Activated naive CD4-positive, alpha-beta T cell treated with Interleukin-2 at 50 U/mL for 16 hours (primary cell): ENCODE measurements around the gene XIAP.
"Not testable (repeated sequence)": the region's sequence is repeated elsewhere in the genome, so short reads cannot be mapped to it uniquely, and the experiment has no call there.

Source experiments
- DNase-seq: peaks from one replicate; pipeline ENCODE4 v3.0.0-alpha.2; 2020

Gene XIAP

DNA sequence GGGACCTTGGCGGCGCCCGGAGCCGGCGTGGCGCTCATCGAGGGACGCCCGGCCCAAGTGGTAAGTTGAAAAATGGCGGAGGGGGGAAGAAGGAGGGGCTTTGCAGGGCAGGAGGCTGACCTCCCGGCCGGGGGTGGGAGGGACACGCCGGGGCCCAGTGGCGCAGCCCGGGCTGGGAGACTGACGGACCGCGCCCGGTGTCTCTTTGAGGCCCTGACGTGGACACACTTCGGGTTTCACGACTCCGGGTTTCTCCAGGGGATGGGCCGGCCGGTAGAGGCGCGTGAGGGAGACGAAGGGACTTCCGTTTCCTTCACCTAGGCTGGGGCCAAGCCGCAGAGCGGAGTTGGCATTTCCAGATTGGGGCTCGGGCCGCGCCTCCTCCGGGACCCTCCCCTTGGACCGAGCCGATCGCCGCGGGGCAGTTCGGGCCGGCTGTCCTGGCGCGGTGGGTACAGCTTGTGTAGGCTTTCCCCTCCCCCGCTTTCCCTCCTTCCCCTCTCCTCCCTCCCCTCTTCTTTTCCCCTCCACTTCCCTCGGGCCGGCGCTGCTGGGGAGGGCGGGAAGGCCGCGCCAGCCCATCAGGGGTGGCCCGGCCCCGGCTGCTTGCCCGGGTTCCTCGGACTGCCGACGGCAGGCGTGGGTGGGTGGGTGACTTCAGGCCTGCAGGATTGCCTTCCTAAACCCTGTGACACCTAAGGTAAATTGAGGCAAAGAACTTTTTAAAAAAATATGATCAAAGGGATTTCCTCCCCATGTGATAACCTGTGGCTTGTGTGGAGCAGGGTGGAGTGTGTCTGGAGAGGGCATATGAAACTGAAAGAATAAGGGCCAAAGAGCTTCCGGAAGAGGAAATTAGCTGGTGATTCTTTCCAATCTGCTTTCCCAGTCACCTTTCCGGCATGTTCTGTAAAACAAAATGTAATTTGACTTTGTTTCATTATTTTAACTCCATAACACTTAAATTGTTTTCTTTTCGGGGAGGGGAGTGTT lies at the start of gene XIAP:
Gene XIAP (plus strand): TSS at position 208 of the 993 bp plus-strand sequence. CDS start 25,610 bp downstream, outside the sequence.
- DNase-seq: peak; percentile 68

DNA sequence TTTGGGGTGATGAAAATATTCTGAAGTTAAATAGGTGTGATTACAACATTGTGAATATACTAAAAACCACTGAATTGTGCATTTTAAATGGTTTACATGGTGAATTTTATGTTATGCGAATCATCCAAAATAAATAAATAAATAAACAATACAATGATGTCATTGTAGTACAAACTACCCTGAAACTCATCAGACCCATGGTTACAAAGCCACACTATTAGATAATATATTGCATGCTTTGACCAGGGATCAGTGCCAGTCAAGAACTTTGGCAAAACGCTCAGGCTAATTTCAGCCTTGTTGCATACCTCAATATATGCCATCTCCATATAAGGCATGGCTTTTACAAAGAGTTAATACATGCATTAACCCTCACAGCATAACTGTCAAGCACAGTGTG lies 45.5 kb upstream of the XIAP start:
- DNase-seq: no peak

DNA sequence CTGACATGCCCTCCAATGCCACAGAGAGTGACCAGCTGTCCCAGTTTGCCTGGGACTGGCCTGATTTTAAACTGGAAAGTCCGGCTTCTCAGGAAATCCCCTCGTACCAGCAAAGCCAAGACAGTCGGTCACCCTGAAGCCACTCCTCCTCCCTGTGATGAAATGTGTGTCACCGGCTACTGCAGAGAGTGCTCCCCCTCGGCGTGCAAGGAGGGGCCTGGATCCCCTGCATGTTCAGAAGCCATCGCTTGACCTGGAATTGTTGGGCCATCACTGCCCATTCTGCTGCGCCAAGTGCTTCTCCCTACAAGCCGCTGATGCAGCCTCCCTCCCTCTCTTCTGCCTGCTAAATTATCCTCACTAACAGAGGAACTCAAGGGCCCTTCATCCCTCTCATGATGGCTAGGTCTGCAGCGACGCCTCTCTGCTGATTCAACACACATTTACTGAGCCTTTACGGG lies 44.9 kb upstream of the XIAP start:
- not testable (repeated sequence) for DNase-seq

DNA sequence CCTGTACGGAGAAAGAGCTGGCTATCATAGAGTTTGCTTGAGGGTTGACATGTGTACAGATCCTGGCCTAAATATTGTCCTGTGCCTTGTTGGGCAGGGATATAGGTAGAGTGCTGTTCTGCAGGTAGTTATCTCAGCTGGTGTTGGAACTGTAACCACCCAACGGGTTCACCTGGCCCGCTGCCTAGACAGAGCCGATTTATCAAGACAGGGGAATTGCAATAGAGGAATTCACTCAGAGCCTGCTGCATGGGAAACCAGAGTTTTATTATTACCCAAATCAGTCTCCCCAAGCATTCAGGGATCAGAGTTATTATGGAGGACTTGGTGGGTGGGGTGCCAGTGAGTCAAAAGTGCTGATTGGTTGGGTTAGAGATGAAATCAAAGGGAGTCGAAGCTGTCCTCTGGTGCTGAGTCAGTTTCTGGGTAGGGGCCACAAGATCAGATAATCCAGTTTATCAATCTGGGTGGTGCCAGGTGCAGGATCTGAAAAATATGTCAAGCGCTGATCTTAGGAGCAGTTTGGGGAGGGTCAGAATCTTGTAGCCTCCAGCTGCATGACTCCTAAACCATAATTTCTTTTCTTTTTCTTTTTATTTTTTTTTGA lies 42.5 kb upstream of the XIAP start:
- DNase-seq: no peak

DNA sequence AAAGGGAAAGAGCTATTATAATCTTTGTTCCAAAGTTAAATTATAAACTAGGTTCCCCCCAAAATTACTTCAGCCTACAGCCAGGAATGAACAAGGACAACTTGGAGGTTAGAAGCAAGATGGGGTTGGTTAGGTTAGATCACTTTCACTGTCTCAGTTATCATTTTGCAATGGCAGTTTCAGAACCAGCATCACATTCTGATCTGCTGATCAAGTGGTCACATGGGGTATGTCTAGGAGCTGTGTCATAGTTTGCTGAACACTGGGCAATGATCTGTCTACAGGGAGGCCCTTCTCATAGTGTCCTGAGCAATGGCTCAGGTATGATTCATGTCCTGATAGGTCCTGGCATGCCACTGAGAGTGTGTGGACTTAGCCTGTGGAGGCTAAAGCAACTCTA lies 41.6 kb upstream of the XIAP start:
- no peak for DNase-seq

DNA sequence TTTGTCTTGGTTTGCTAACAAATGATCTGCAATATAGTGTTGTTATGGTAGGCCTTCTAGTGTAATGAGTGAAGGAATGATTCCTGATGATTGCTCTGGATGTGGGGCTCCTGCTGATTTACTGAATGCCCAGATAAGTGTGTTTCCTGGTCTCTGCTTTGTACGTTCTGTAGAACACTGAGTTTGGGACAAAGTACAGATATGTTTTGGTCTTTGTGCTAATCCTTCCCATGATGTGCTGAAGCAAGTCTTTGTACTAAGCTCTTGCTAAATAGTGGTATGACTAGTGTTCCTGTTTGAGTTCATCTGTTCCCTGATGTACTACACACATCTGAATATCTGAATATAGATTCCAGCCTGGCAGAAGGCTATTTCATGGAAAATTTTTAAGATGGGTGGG lies 36.9 kb upstream of the XIAP start:
- no peak for DNase-seq

DNA sequence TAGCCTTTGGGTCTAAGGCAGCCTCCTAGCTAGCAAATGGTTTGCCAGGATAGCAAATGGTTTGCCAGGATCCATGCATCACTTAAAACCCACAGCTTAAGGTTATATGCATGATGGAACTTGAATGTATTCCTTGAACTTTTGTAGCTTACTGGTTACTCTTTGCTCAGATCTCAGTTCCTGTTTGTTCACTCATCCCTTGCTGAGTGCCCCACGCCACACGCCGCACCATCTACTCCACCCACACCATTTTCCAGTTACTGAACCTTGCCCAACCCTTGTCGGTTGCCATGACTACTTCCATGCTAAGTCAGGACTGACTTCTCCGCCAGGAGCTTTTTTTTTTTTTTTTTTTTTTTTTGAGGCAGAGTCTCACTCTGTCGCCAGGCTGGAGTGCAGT lies 29.5 kb upstream of the XIAP start:
- DNase-seq: peak; percentile 16

DNA sequence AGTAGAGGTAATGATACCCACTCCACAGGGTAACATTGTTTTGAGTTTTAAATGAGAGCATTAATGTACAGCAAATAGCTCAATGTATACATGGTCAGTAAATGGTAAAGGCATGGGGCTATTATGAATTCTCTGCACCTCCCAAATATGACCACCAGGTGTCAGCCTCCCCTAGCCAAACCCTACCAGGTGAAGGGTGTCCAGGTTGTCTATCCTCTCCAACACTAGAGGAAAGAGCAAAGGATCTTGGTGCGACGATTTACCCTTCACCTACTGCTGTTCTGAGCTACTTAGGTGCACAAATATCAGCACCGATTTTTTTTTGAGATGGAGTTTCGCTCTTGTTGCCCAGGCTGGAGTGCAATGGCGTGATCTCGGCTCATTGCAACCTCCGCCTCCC lies 26.5 kb upstream of the XIAP start:
- DNase-seq: peak; percentile 62

DNA sequence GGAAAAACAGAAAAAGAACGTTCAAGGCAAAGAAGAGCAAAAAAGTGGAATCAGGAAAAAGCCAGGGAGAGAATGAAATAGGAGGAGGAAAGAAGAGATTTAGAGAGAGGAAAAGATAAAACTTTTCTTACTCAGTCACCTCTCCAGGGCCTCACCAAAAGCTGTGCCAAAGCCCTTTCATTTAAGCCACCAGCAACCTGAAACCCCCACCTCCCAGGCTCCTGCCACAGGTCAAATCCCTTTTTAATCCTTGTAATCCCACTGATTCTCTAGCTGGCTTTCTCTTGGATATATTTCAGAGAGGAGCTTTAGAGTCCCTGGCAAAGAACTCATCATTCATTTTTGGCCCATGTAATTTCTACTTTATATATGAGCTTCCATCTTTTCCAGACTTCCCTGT lies 25.7 kb upstream of the XIAP start:
- DNase-seq: no peak

DNA sequence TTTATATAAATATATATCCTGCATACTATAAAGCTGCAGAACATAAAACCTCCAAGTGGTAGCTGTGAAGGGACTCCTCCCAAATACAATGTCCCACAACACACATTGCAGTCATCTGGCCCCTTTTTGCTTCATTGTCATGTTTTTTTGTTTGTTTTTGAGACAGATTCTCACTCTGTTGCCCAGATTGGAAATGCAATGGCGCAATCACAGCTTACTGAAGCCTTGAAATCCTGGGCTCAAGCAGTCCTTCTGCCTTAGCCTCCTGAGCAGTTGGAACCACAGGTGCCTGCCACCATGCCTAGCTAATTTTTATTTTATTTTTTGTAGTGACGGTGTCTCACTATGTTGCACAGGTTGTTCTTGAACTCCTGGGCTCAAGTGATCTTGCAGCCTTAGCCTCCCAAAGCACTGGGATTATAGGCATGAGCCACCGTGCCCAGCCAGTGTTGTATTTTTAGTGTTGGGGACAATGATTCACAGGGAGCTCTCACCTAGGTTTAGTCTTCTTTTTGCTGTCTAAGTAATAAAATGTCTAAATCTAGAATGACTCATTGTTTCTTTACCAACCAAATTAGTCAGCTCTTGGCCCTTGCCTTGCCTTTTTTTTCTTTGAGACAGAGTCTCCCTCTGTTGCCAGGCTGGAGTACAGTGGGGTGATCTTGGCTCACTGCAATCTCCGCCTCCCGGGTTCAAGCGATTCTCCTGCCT lies 24.0 kb upstream of the XIAP start:
- DNase-seq: peak; percentile 27

DNA sequence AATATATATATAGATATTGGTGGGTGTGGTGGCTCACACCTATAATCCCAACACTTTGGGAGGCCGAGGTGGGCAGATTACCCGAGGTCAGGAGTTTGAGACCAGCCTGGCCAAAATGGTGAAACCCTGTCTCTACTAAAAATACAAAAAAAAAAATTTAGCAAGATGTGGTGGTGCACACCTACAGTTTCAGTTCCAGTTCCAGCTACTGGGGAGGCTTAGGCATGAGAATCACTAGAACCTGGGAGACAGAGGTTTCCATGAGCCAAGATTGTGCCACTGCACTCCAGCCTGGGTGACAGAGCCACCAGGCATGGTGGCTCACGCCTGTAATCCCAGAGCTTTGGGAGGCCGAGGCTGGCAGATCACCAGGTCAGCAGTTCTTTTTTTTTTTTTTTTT lies 14.7 kb upstream of the XIAP start:
- DNase-seq: not testable (repeated sequence)

DNA sequence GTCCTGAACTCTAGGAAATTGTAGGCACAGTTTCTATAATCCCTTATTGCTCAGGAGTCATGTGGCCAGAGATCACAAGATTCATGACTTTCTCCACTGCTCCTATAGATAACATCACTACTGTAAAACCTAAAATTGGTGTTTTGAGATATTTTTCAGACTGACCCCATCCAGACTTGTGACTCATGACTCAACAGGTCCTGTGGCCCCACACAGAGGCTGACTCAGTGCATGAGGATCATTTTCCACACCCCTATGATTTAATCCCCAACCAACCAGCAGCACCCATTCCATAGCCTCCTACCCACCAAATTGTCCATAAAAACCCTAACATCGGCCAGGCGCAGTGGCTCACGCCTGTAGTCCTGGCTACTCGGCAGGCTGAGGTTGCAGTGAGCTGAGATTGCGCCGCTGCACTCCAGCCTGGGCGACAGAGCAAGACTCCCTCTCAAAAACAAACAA lies 13.2 kb upstream of the XIAP start:
- no peak for DNase-seq

DNA sequence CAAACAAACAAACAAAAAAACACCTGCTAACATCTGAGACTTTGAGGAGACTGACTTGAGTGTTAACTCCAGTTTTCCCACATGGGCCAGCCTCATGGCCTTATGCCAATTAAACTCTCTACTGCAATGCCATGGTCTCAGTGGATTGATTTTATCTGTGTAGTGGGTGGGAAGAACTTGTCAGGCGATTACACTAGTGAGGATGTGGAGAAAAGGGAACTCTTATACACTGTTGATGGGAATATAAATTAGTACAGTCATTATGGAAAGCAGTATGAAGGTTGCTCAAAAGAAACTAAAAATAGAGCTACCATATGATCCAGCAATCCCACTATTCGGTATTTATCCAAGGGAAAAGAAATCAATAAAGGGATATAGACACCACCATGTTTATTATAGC lies 12.8 kb upstream of the XIAP start:
- DNase-seq: no peak

DNA sequence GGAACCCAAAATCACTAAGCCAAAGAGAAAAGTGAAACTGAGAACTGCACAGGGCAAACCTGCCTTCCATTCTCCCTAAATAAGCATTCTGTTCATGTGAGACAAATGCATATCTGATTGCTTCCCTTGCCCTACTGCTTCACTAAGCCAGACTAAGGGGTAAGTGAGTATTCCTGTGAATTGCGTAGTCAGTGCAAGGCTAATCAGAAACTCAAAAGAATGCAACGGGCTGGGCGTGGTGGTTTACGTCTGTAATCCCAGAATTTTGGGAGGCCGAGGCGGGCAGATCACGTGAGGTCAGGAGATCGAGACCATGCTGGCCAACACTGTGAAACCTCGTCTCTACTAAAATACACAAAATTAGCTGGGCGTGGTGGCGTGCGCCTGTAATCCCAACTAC lies 10.8 kb upstream of the XIAP start:
- DNase-seq: no peak

DNA sequence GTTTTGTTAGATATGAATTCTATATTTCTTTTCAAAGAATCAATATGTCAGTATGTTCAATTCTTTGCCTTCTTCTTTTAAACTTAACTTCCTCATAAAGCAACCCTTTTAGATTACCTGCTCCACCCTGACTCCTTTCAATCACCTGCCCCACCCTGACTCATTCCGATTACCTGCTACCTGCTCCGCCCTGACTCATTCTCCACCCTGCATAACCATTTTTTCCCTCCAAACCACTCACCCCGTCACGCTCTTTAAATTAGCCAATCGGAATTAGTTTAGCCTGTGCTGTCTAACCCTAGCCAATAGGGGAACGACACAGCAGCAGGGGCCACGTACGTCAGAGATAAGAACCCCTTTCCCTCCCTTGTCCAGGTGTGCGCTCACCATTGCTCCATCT lies 9.9 kb upstream of the XIAP start:
- DNase-seq: not testable (repeated sequence)

DNA sequence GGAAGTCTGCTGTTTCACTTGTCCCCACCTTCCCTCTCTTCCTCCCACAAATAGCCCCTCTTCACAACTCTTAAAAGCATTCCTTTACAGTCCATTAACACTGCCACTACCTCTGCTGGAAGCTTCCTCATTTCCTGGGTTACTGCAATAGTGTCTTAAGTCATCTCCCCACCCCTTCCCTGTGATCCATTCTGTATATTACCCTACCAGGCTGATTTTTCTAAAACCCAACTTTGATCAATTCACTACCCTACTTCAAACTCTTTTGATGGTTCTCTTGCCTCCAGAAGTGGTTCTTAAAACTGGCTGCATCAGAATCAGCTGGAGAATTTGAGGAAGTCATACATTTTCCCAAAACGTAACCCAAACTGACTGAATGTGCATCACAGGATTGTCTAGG lies 8.8 kb upstream of the XIAP start:
- DNase-seq: no peak

DNA sequence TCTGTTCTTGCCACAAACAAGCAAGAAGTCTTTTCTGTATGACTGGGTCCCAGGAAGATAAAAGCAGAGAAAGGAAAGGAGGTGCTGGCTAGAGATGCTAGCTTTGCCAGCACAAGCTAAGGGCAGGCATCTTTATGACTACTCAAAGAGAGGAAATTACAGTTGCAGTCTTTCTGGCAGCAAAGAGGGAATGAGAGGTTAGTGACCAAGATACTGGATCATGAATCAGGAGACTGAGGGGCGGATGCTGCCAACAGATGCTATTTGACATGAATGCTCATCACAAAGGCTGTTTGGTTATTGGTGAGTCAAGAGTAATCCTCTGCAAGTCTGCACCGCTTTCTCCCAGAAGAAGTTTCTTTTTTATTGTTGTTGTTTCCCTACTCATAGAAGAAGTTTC lies 5.5 kb upstream of the XIAP start:
- no peak for DNase-seq

DNA sequence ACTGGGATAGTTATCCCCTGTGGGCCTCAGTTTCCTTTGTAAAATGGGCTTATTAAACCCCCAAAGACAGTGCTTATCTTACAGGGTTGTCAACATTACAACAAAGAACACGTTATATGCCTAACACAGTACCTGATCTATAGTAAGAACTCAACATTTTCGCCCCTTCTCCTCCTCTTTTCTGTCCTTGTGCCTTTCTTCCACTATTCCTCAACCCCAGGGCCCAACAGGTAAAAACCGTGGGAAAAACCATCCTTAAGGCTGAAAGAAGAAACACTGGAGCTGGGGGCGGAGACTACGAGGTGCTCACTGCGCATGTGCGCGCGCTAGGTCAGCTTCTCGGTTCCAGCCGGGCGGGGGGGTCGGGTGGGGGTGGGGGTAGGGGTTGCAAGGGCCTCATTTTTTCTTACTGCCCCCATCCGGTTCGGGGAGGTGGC lies 426 bp upstream of the XIAP start:
- no peak for DNase-seq

DNA sequence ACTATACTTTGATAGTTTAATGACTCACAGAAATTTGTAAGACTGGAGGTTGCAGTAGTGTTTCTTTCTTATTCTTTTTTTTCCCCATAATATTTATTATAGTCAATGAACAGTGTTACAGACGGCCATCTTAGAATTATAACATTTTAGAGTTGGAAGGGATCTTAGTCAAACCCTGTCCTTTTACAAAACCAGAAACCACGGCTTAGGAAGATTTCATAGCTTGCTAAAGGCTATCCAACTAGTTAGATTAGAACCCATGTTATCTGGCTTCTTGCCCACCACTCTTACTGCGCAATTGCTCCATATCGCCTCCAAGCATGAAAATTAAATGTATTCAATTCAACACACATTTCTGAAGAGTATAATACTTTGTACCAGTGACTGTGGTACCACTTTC lies 1.1 kb downstream of the XIAP start:
- DNase-seq: no peak

DNA sequence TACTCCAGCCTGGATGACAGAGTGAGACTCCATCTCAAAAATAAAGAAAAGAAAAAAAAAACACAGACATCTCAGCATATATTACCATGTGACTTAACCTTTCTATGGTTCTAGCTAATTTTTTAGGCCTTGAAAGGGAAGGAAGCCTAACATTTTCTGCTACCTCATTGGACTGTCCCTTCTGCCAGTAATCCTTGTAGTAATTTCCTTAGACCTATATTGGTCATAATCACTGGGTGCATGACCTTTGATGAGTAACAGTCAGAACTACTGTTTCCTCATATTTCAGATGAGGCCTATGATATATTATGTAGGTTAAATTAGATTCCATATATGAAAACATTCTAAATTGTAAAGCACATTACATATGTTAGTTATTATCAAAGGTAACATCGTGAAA lies 9.6 kb downstream of the XIAP start:
- no peak for DNase-seq

DNA sequence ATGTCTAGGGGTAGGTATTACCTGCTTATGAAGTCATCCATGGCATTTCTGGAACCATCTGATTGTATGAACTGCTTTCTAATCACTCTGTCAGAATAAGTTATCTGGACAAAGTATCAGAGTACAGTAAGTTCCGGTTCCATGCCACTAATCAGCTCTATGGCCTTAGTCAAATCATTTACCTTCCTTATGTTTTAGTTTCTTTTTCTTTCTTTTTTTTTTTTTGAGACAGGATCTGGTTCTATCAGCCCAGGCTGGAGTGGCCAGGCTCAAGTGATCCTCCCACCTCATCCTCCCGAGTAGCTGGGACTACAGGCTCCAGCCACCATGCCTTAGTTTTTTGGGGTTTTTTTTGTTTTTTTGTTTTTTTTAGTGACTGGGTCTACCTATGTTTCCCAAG lies 11.5 kb downstream of the XIAP start:
- DNase-seq: no peak

DNA sequence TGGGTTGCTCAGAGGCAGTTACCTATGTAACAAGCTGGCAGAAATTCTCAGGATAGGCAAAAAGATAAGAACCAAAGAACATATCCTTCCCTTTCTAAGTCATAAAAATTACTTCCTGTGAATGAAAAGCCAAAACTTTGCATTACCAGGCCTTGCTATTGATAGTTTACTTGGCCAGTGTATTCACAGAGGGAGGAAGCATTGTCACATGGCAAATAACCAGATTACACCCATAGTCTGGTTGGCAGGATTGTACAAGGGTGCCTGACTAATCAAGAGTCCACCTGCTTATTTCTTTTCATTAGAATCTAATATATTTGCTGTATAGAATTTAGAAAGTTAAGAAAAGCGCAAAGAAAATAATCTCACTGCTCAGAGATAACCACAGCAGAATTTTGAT lies 14.1 kb downstream of the XIAP start:
- DNase-seq: no peak

DNA sequence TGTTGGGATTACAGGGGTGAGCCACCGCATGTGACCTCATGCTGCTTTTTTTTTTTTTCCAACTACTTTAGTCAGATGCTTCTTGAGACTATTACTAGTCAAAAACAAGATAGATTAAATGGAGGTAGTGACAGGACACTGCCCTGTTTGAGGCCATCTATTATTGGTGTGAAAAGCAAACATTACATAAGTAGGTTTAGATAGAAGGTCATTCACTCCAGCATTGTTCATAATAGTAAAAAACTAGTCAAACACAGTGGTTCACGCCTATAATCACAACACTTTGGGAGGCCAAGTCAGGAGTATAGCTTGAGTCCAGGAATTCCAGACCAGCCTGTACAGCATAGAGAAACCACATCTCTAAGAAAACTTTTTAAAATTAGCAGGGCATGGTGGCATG lies 16.3 kb downstream of the XIAP start:
- DNase-seq: no peak

DNA sequence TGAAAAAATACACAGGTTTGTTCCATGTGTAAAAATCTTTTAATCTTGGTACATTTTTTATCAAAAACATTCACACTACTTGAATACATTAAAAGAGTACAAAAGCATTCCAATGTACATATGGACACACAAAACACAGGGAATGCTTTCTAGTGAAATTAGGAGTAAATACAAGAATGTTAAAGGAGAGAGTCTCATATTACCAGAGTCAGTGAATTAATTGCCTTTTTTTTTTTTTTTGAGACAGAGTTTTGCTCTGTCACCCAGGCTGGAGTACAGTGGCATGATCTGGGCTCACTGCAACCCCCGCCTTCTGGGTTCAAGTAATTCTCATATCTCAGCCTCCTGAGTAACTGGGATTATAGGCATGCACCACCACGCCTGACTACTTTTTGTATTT lies 17.0 kb downstream of the XIAP start:
- no peak for DNase-seq
